Smooth muscle cell (in vitro differentiated cells): ENCODE data around the gene KRT17. TPM values are rescaled to one million over a fixed set of nuclear protein-coding genes. Genes with fewer than 3 reads are reported as not detected.

ENCODE experiments used
- DNase-seq: peaks from one replicate; lab custom pipeline; 2025; ENCODE audit not compliant: unreplicated experiment; lab: John Stamatoyannopoulos, UW
- H2AFZ ChIP-seq: fragments of 200-600 bp; sonication (generic); 2 replicates; pipeline ENCODE4 v1.6.0; 2016; ENCODE audit warnings: antibody characterized with exemption, low read depth, mild to moderate bottlenecking
- H3F3A ChIP-seq: fragments of 200-600 bp; sonication (generic); 2 replicates; pipeline ENCODE4 v1.6.0; 2017; ENCODE audit warnings: antibody characterized with exemption, low read depth
- H3K27ac ChIP-seq: fragments of 200-600 bp; sonication (generic); 2 replicates; pipeline ENCODE4 v1.5.1; 2016; ENCODE audit warnings: low read depth, mild to moderate bottlenecking
- H3K27me3 ChIP-seq: fragments of 200-600 bp; sonication (generic); 2 replicates; pipeline ENCODE4 v1.6.1; 2016; ENCODE audit warnings: low read depth, mild to moderate bottlenecking
- H3K36me3 ChIP-seq: fragments of 200-600 bp; sonication (generic); 2 replicates; pipeline ENCODE4 v1.5.1; 2016; ENCODE audit warnings: low read depth
- H3K4me1 ChIP-seq: fragments of 200-600 bp; sonication (generic); 2 replicates; pipeline ENCODE4 v1.5.1; 2016; ENCODE audit warnings: low read depth
- H3K4me2 ChIP-seq: fragments of 200-600 bp; sonication (generic); 2 replicates; pipeline ENCODE4 v1.6.0; 2016; ENCODE audit warnings: mild to moderate bottlenecking
- H3K4me3 ChIP-seq: fragments of 200-600 bp; sonication (generic); 2 replicates; pipeline ENCODE4 v1.5.1; 2016; ENCODE audit warnings: mild to moderate bottlenecking
- H3K79me2 ChIP-seq: fragments of 200-600 bp; sonication (generic); 2 replicates; pipeline ENCODE4 v1.6.0; 2016; ENCODE audit warnings: low read depth, mild to moderate bottlenecking
- H3K9ac ChIP-seq: fragments of 200-600 bp; sonication (generic); 2 replicates; pipeline ENCODE4 v1.6.0; 2016; ENCODE audit warnings: low read depth
- H3K9me3 ChIP-seq: fragments of 200-600 bp; sonication (generic); replicated peaks from 2 replicates; pipeline ENCODE4 v1.5.1; 2016; ENCODE audit warnings: low read depth
- H4K20me1 ChIP-seq: fragments of 200-600 bp; sonication (generic); 2 replicates; pipeline ENCODE4 v1.6.0; 2016; ENCODE audit warnings: low read depth
- CTCF ChIP-seq: fragments of 200-600 bp; sonication (generic); IDR thresholded peaks from 2 replicates; pipeline ENCODE4 v1.5.1; 2017; ENCODE audit warnings: borderline replicate concordance, mild to moderate bottlenecking, antibody characterized with exemption; ENCODE audit not compliant: insufficient read depth, poor library complexity, severe bottlenecking
- WGBS: methylation state at CpG from one replicate; pipeline ENCODE4 v1.1.7; 2016; ENCODE audit warnings: low lambda C conversion rate; 5-methylcytosine and 5-hydroxymethylcytosine counted together
- polyA plus RNA-seq: library from polyadenylated mRNA; unstranded; fragments of >200 nt; fragmentation: Nextera tagmentation; extraction: Ambion mirVana; gene quantifications from 2 replicates; pipeline ENCODE4 v1.2.1, GENCODE V29; 2016
- total RNA-seq: library from RNA; depleted of rRNA; stranded (reverse); fragments of >200 nt; gene quantifications from 2 replicates; pipeline ENCODE4 v1.2.3, GENCODE V29; 2014

The KRT17 gene
- total and polyA plus RNA-seq, 2 experiments from 2014 or later: 869 to 1,591 TPM

DNA sequence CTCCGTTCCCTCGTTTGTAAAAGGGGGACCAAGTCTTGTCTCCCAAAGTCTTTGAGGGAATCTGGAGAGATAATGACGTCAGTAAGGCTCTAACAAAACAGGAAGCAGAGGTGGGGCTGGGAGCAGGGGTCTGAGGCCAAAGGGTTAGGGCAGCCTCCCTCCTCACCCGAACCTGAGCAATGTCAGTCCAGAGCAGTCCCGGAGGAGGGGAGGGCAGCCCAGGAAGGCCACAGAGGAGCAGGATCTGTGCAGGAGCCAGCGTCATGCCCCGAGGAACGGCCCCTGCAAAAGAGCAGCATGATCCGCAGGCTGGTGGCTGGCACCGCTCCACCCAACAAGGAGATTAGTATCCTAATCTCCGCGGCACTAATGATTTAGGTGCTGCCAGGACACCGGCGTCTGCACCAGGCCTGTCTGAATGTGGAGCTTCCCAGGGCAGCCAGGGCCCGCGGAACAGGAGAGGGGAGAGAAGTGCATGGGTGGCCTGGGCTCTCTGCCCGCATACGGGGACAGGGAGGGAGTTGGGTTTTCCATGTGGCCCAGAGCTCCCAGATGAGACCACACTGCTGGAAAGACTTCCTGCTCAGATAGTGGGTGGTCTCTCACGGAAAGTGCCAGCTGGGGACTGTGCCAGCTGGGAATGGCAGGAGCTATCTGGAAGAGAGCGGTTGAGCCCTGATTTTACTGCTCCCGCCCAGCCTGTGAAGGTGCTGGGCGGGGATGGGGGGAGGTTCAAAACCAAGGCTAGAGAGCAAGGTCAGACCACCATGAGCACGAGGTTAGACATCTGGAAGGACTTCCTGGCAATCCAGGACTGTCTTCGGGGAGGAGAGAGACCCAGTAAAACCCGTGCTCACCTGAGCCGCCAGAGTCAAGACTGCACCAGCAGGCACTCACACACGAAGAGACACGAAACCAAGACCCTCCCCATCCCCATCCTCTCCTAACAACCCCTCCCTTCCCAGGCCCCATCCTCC lies 11.0 kb upstream of the KRT17 start:
- no peak for DNase-seq
- Histone ChIP-seq H3K4me1 (no peaks in the 10 kb centered on the region), H3K4me2 (no peak overlapping the region), H3K9me3 (no peaks in the 10 kb centered on the region), H4K20me1 (no peaks in the 10 kb centered on the region), H3K9ac (no peak overlapping the region), H3K4me3 (no peak overlapping the region), H3K79me2 (no peaks in the 10 kb centered on the region), H3K27me3 (no peaks in the 10 kb centered on the region), H3K36me3 (no peaks in the 10 kb centered on the region), H2AFZ (peak overlapping the region; percentile 49), H3F3A (no peaks in the 10 kb centered on the region), H3K27ac (no peak overlapping the region)
- no peak for TF ChIP-seq CTCF
- 71% methylated on average over 28 of the region's 28 CpGs for WGBS

DNA sequence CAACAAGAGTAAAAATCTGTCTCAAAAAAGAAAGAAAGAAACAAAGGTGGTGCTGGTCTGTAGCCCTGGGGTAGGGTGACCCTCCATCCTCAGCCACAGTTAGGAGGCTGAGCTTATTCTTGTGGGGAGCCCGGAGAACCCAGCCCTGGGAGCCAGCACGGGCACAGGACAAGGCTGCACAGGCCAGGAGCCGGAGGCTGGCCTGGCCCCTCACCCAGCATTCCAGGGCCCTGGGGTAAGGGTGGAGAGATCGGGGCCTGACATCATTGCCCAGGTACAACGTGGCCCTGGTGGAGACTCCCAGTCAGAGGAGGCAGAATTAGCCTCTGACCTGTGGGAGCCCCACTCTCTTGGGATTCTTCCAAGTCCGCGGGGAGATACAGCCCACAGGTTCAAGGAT lies 10.3 kb upstream of the KRT17 start:
- Histone ChIP-seq H3K4me1 (no peaks in the 10 kb centered on the region), H3K79me2 (no peaks in the 10 kb centered on the region), H3K4me2 (no peak overlapping the region), H2AFZ (peak overlapping the region; percentile 49), H3K36me3 (no peaks in the 10 kb centered on the region), H3K9ac (no peak overlapping the region), H4K20me1 (no peaks in the 10 kb centered on the region), H3K27ac (no peak overlapping the region), H3K27me3 (no peaks in the 10 kb centered on the region), H3K4me3 (no peak overlapping the region), H3K9me3 (no peaks in the 10 kb centered on the region), H3F3A (no peaks in the 10 kb centered on the region)
- no peak for TF ChIP-seq CTCF
- WGBS: 79% methylated on average over 7 of the region's 7 CpGs
- DNase-seq: no peak

GRCh38 chr17:41633556-41634199 lies 9.3 kb upstream of the KRT17 start:
- H3K27me3 ChIP-seq: no peaks in the 10 kb centered on the region
- H3K4me3 ChIP-seq: no peak overlapping the region
- no peak overlapping the region for H2AFZ ChIP-seq
- H3K79me2 ChIP-seq: no peaks in the 10 kb centered on the region
- H3K9me3 ChIP-seq: no peaks in the 10 kb centered on the region
- WGBS: 82% methylated on average over 11 of the region's 14 CpGs
- H3K36me3 ChIP-seq: no peaks in the 10 kb centered on the region
- no peak for TF ChIP-seq CTCF
- no peak overlapping the region for H3K4me2 ChIP-seq
- H3K9ac ChIP-seq: no peak overlapping the region
- no peak overlapping the region for H3K27ac ChIP-seq
- no peaks in the 10 kb centered on the region for H4K20me1 ChIP-seq
- H3K4me1 ChIP-seq: no peaks in the 10 kb centered on the region
- DNase-seq: no peak
- H3F3A ChIP-seq: no peaks in the 10 kb centered on the region
